SK-N-SH treated with all-trans-retinoic acid at 6 μM for 48 hours (cell line): ENCODE results near the gene ABCG2.

Experiments used
- ARNTL ChIP-seq: fragments of 450-650 bp; formaldehyde crosslinking; IDR thresholded peaks from 2 replicates; pipeline ENCODE4 v1.5.0; 2020; ENCODE audit warnings: low read depth, mild to moderate bottlenecking, moderate library complexity, borderline replicate concordance
- BACH2 ChIP-seq: fragments of 250-450 bp; sonication (Bioruptor Pico); IDR thresholded peaks from 2 replicates; pipeline ENCODE4 v1.9.0; 2021; ENCODE audit warnings: mild to moderate bottlenecking, borderline replicate concordance
- ESRRG ChIP-seq: fragments of 250-450 bp; sonication (Bioruptor Pico); IDR thresholded peaks from 2 replicates; pipeline ENCODE4 v1.6.1; 2021; ENCODE audit warnings: mild to moderate bottlenecking
- GLIS3 ChIP-seq: fragments of 250-450 bp; sonication (Bioruptor Pico); IDR thresholded peaks from 2 replicates; pipeline ENCODE4 v1.5.0; 2020; ENCODE audit warnings: mild to moderate bottlenecking, moderate library complexity
- TCF4 ChIP-seq: fragments of 250-450 bp; sonication (Bioruptor Pico); IDR thresholded peaks from 2 replicates; pipeline ENCODE4 v1.8.0; 2021; ENCODE audit warnings: mild to moderate bottlenecking, moderate library complexity, borderline replicate concordance
- TOX ChIP-seq: fragments of 250-450 bp; sonication (Bioruptor Pico); IDR thresholded peaks from 2 replicates; pipeline ENCODE4 v1.8.0; 2021; ENCODE audit warnings: mild to moderate bottlenecking, moderate library complexity, borderline replicate concordance
- ZC3H10 ChIP-seq: fragments of 250-450 bp; sonication (Bioruptor Pico); IDR thresholded peaks from 2 replicates; pipeline ENCODE4 v1.5.1; 2021; ENCODE audit warnings: mild to moderate bottlenecking, moderate library complexity
- ZFP30 ChIP-seq: fragments of 450-650 bp; formaldehyde crosslinking; IDR thresholded peaks from 2 replicates; pipeline ENCODE4 v1.5.0; 2022; ENCODE audit warnings: mild to moderate bottlenecking, moderate library complexity
- ZNF565 ChIP-seq: fragments of 450-650 bp; formaldehyde crosslinking; conservative IDR thresholded peaks from 2 replicates; pipeline ENCODE4 v1.5.0; 2020; ENCODE audit warnings: low read depth, mild to moderate bottlenecking, moderate library complexity
- TF ChIP-seq, protein P1 (sequence below): fragments of 250-450 bp; sonication (Bioruptor Pico); IDR thresholded peaks from 2 replicates; pipeline ENCODE4 v1.8.0; 2020; ENCODE audit warnings: mild to moderate bottlenecking, moderate library complexity, borderline replicate concordance
- TF ChIP-seq, protein P2 (sequence below): fragments of 250-450 bp; sonication (Bioruptor Pico); IDR thresholded peaks from 2 replicates; pipeline ENCODE4 v1.5.1; 2020; ENCODE audit warnings: low read depth, mild to moderate bottlenecking, moderate library complexity

DNA sequence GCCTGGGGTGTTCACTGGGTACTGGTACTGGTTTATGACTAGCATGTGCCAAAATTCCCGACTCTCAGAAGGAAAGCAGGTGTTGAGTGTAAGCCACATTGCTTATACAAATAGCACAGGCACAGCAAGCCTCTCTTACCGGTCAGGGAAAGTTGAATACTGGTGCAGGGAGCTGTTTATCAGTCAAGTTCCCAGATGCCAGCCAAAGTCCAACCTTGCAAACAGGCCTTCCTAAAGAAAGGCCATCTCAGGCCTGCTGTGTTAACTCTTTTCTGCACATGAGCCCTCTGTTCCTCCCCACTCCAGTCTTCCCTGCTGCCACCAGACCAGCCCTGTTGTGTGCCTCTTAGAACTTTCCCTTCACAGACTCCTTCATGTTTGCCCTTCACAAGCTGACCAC is 116.8 kb downstream of the ABCG2 start:
- TF ChIP-seq, protein P1, sequence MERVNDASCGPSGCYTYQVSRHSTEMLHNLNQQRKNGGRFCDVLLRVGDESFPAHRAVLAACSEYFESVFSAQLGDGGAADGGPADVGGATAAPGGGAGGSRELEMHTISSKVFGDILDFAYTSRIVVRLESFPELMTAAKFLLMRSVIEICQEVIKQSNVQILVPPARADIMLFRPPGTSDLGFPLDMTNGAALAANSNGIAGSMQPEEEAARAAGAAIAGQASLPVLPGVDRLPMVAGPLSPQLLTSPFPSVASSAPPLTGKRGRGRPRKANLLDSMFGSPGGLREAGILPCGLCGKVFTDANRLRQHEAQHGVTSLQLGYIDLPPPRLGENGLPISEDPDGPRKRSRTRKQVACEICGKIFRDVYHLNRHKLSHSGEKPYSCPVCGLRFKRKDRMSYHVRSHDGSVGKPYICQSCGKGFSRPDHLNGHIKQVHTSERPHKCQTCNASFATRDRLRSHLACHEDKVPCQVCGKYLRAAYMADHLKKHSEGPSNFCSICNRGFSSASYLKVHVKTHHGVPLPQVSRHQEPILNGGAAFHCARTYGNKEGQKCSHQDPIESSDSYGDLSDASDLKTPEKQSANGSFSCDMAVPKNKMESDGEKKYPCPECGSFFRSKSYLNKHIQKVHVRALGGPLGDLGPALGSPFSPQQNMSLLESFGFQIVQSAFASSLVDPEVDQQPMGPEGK, result no peak
- TF ChIP-seq ARNTL (no peak), ZC3H10 (CRISPR knock-in tag) (no peak), GLIS3 (CRISPR knock-in tag) (no peak), ZNF565 (CRISPR knock-in tag) (no peak), TOX (CRISPR knock-in tag) (no peak), ZFP30 (no peak), TCF4 (CRISPR knock-in tag) (no peak), ESRRG (CRISPR knock-in tag) (no peak), BACH2 (CRISPR knock-in tag) (no peak)
- TF ChIP-seq, protein P2, sequence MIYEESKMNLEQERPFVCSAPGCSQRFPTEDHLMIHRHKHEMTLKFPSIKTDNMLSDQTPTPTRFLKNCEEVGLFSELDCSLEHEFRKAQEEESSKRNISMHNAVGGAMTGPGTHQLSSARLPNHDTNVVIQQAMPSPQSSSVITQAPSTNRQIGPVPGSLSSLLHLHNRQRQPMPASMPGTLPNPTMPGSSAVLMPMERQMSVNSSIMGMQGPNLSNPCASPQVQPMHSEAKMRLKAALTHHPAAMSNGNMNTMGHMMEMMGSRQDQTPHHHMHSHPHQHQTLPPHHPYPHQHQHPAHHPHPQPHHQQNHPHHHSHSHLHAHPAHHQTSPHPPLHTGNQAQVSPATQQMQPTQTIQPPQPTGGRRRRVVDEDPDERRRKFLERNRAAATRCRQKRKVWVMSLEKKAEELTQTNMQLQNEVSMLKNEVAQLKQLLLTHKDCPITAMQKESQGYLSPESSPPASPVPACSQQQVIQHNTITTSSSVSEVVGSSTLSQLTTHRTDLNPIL, result no peak
